Lung (tissue), 12 donors: ENCODE results near the gene CEP128. TPM values are rescaled to one million over a fixed set of nuclear protein-coding genes. Genes with fewer than 3 reads are reported as not detected.

ENCODE experiments used
- ATAC-seq: fragments of 200-7000 bp; cut with Tn5 transposase; one replicate; pipeline ENCODE4 v1.9.1; 2020; ENCODE audit warnings: moderate number of reproducible peaks; ENCODE audit not compliant: insufficient read depth, low FRiP score
- DNase-seq, 3 donors: peaks; one replicate each; pipeline ENCODE4 v3.0.0-alpha.2; 2013 to 2017
- H3K27ac ChIP-seq, 2 donors: one replicate each; pipeline ENCODE4 v1.5.1; 2013; ENCODE audit warnings: mild to moderate bottlenecking in 2 of 2, moderate library complexity in 2 of 2, control low read depth in 1 of 2, inconsistent platforms in 1 of 2, low read depth in 1 of 2, low read length in 1 of 2
- H3K27me3 ChIP-seq, 3 donors: one replicate each; pipeline ENCODE4 v1.5.1; 2013; ENCODE audit warnings: low read length in 2 of 3; ENCODE audit not compliant: control insufficient read depth in 3 of 3, insufficient read depth in 3 of 3
- H3K36me3 ChIP-seq, 4 donors: one replicate each; pipeline ENCODE4 v1.5.1; 2013; ENCODE audit warnings: low read length in 4 of 4, mild to moderate bottlenecking in 1 of 4, moderate library complexity in 1 of 4; ENCODE audit not compliant: control insufficient read depth in 4 of 4, insufficient read depth in 4 of 4
- H3K4me1 ChIP-seq, 5 donors: one replicate each; pipeline ENCODE4 v1.5.1; 2013; ENCODE audit warnings: low read length in 5 of 5, mild to moderate bottlenecking in 2 of 5, moderate library complexity in 1 of 5; ENCODE audit not compliant: control insufficient read depth in 5 of 5, insufficient read depth in 5 of 5
- H3K4me3 ChIP-seq: one replicate; pipeline ENCODE4 v1.5.1; 2013; ENCODE audit warnings: mild to moderate bottlenecking, control low read depth, moderate library complexity
- H3K9ac ChIP-seq, 2 donors: one replicate each; pipeline ENCODE4 v1.5.1; 2013; ENCODE audit warnings: low read length in 2 of 2, control low read depth in 1 of 2; ENCODE audit not compliant: insufficient read depth in 1 of 2
- H3K9me3 ChIP-seq, 4 donors: one replicate each; pipeline ENCODE4 v1.5.1; 2013; ENCODE audit warnings: low read length in 3 of 4, mild to moderate bottlenecking in 1 of 4, moderate library complexity in 1 of 4; ENCODE audit not compliant: control insufficient read depth in 4 of 4, insufficient read depth in 3 of 4
- CTCF ChIP-seq: IDR thresholded peaks from 2 replicates; pipeline ENCODE4 v1.5.1; 2012; ENCODE audit warnings: mild to moderate bottlenecking; ENCODE audit errors: control extremely low read depth, extremely low read depth
- WGBS, 2 donors: extraction: QIAGEN DNeasy Blood & Tissue Kit; methylation state at CpG; one replicate each; pipeline ENCODE4 v1.1.7; 2013; 5-methylcytosine and 5-hydroxymethylcytosine counted together
- polyA plus RNA-seq, 2 donors: library from polyadenylated mRNA; stranded (reverse); fragments of 200-250 nt; gene quantifications; one replicate each; pipeline ENCODE4 v1.2.1, GENCODE V29; 2013
- total RNA-seq, 2 donors: library from RNA; depleted of rRNA in 1 of 2; stranded (reverse); fragments of >200 nt in 1 of 2; gene quantifications; one replicate each; pipeline ENCODE4 v1.2.1, GENCODE V29; 2014 to 2021
- donor health status: control.
- donor health status: control.
- donor health status: Bipolar disorder and iron deficiency.
- donor health status: healthy.
- donor health status: DM: yes; HTN: yes; CAD: no.

The CEP128 gene
- total and polyA plus RNA-seq, 4 donors = 1.1 to 12.0 (median 6.2) TPM

DNA sequence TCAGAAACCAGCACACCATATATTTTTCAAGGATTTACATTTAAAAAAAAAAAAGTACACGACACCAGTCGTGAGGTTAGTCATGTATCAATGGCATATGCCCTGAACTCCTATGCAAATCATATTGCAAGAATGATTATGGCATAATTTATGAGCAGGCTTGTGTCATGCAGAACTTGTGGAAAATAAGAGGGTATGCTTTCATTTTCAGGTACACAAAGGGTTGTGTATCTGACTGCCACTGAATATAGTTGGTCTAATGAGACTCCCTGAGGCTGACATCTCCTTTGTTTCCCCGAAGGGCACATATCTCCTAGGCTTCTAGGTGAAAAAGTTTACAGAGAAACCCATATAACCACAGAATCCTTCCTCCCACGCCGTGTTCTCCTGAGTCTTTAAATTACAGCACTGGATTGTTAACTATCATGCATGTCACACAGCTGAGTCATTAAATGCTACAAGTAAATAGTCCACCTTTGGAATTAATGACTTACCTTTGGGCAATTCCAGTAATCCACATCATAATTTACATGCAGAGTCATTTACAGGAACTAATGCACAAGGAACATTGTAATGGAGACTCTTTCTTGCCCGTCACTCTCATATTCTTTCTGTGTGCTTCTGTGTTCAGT, 373.5 kb downstream of the CEP128 start:
- no peak overlapping the region for H3K9ac ChIP-seq
- WGBS, 2 donors = 84 to 94% methylated on average over 6 of the region's 6 CpGs

GRCh38 chr14:80565001-80565400, 376.5 kb downstream of the CEP128 start:
- no peaks in the 10 kb centered on the region for H3K4me1 ChIP-seq
- H3K4me3 ChIP-seq = no peak overlapping the region
- 85 to 90% methylated on average over 5 of the region's 5 CpGs for WGBS, 2 donors
- no peak overlapping the region for H3K27ac ChIP-seq
- H3K9ac ChIP-seq = no peak overlapping the region
- no peak for ATAC-seq
- H3K27me3 ChIP-seq = no peaks in the 10 kb centered on the region
- H3K9me3 ChIP-seq = no peaks in the 10 kb centered on the region
- no peaks in the 10 kb centered on the region for H3K36me3 ChIP-seq
- TF ChIP-seq CTCF = no peak
- DNase-seq = no peak

More for the DNA sequence above, 373.5 kb downstream of the CEP128 start:
- DNase-seq (no peak), ATAC-seq (no peak)
- no peaks in the 10 kb centered on the region for H3K27me3 ChIP-seq
- no peaks in the 10 kb centered on the region for H3K9me3 ChIP-seq
- no peak overlapping the region for H3K27ac ChIP-seq
- no peaks in the 10 kb centered on the region for H3K4me1 ChIP-seq
- TF ChIP-seq CTCF = no peak
- no peak overlapping the region for H3K4me3 ChIP-seq
- H3K36me3 ChIP-seq = no peaks in the 10 kb centered on the region

- Histone ChIP-seq H3K9ac (no peak overlapping the region), H3K27ac (no peak overlapping the region), H3K4me3 (no peak overlapping the region), H3K27me3 (no peaks in the 10 kb centered on the region), H3K4me1 (no peaks in the 10 kb centered on the region), H3K9me3 (no peaks in the 10 kb centered on the region), H3K36me3 (no peaks in the 10 kb centered on the region)
- ATAC-seq (no peak), DNase-seq (no peak)
- TF ChIP-seq CTCF = no peak
Observed at GRCh38 chr14:80564051-80564450, 377.5 kb downstream of the CEP128 start.
